Neural crest cell (in vitro differentiated cells): ENCODE data around the gene PCDHGA2. TPM values are rescaled to one million over a fixed set of nuclear protein-coding genes. Genes with fewer than 3 reads are reported as not detected.
"Not testable (repeated sequence)": the region's sequence is repeated elsewhere in the genome, so short reads cannot be mapped to it uniquely, and the experiment has no call there.

ENCODE experiments used
- DNase-seq: peaks from one replicate; pipeline ENCODE4 v3.0.0; 2021; ENCODE audit warnings: low read depth, mixed read lengths, low spot score
- H3K27ac Mint-ChIP-seq: one replicate; pipeline ENCODE4 v1.8.0; 2021; ENCODE audit warnings: mild to moderate bottlenecking, mixed read lengths; ENCODE audit not compliant: unreplicated experiment
- H3K27me3 Mint-ChIP-seq: 2 replicates; pipeline ENCODE4 v1.8.0; 2021; ENCODE audit warnings: low read depth, mild to moderate bottlenecking, mixed read lengths
- H3K36me3 Mint-ChIP-seq: 2 replicates; pipeline ENCODE4 v1.8.0; 2021; ENCODE audit warnings: low read depth, mild to moderate bottlenecking, mixed read lengths
- H3K4me1 Mint-ChIP-seq: 2 replicates; pipeline ENCODE4 v1.8.0; 2021; ENCODE audit warnings: mixed read lengths
- H3K4me3 Mint-ChIP-seq: one replicate; pipeline ENCODE4 v1.8.0; 2021; ENCODE audit warnings: mild to moderate bottlenecking, mixed read lengths
- H3K9me3 Mint-ChIP-seq: 2 replicates; pipeline ENCODE4 v1.8.0; 2021; ENCODE audit warnings: mixed read lengths
- CTCF ChIP-seq: fragments of 200-600 bp; sonication (generic); conservative IDR thresholded peaks from 2 replicates; pipeline ENCODE4 v1.5.0; 2021; ENCODE audit warnings: antibody characterized with exemption, mild to moderate bottlenecking
- total RNA-seq: library from RNA; stranded (reverse); gene quantifications from 2 replicates; pipeline ENCODE4 v1.2.1, GENCODE V29; 2021

PCDHGA2 gene
- total RNA-seq, 1 donor from 2014 or later, result 0.54 TPM

DNA sequence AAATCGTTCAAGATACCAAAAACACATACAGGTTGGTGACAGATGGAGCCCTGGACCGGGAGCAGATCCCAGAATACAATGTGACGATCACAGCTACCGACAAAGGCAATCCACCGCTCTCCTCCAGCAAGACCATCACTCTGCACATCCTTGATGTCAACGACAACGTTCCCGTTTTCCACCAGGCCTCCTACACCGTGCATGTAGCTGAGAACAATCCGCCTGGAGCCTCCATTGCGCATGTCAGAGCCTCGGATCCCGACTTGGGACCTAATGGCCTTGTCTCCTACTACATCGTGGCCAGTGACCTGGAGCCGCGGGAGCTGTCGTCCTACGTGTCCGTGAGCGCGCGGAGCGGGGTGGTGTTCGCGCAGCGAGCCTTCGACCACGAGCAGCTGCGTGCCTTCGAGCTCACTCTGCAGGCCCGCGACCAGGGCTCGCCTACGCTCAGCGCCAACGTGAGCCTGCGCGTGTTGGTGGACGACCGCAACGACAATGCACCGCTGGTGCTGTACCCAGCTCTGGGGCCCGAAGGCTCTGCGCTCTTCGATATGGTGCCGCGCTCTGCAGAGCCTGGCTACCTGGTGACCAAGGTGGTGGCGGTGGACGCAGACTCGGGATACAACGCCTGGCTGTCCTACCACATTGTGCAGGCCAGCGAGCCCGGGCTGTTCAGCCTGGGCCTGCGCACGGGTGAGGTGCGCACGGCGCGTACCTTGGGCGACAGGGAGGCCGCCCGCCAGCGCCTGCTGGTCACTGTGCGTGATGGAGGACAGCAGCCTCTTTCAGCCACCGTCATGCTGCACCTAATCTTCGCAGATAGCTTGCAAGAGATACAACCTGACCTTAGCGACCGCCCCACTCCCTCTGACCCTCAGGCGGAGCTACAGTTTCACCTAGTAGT, 33.3 kb downstream of the PCDHGA2 start:
- Mint-ChIP-seq H3K36me3 (peaks cover 22% of the 10 kb centered on the region), H3K27ac (no peak overlapping the region), H3K4me1 (no peaks in the 10 kb centered on the region), H3K27me3 (no peaks in the 10 kb centered on the region), H3K4me3 (no peak overlapping the region), H3K9me3 (peaks cover 14% of the 10 kb centered on the region)
- no peak for TF ChIP-seq CTCF
- DNase-seq, result no peak

DNA sequence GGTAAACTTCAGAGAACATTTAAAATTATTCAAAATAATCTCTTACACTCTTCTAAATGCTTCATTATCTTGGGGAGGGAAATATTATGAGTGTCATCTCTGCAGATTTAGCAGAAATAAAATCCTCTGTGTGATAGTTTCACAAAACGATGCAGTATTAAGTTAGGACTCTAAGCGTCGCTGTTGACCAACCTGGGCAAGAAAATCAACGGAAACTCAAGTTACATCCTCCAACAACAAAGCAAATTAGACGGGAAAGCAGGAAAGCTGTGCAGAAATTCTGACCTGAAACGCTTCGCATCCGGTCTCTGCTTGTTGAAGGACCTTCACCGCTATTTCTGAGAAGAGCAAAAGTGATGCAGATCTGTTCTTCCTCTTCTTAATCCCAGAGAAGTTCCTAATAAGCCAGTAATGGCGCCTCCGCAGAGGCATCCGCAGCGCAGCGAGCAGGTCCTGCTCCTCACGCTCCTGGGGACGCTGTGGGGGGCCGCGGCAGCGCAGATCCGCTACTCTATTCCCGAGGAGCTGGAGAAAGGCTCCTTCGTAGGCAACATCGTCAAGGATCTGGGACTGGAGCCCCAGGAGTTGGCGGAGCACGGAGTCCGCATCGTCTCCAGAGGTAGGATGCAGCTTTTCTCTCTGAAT, 35.2 kb downstream of the PCDHGA2 start, which contains the start of gene PCDHGA6:
Gene PCDHGA6 (plus strand): TSS at position 219 of the 645 bp plus-strand sequence. CDS start 193 bp downstream, at position 412.
- peaks cover 18% of the 10 kb centered on the region for H3K9me3 Mint-ChIP-seq

DNA sequence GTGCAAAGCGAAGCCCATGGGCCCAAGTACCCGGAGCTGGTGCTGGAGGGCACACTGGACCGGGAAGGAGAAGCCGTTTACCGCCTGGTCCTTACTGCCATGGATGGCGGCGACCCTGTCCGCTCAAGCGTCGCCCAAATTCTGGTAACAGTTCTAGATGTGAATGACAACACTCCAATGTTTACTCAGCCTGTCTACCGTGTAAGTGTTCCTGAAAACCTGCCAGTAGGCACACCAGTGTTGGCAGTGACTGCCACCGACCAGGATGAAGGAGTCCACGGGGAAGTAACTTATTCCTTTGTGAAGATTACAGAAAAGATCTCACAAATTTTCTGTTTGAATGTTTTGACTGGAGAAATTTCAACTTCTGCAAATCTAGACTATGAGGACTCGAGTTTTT, 36.1 kb downstream of the PCDHGA2 start:
- Mint-ChIP-seq H3K36me3 (peaks cover 22% of the 10 kb centered on the region), H3K9me3 (peaks cover 19% of the 10 kb centered on the region), H3K4me1 (no peaks in the 10 kb centered on the region), H3K27ac (no peak overlapping the region), H3K4me3 (no peak overlapping the region), H3K27me3 (no peaks in the 10 kb centered on the region)
- no peak for TF ChIP-seq CTCF
- DNase-seq, result no peak

More for the DNA sequence above, 35.2 kb downstream of the PCDHGA2 start, which contains the start of gene PCDHGA6:
- no peak for TF ChIP-seq CTCF
- no peaks in the 10 kb centered on the region for H3K4me1 Mint-ChIP-seq
- H3K27me3 Mint-ChIP-seq, result no peaks in the 10 kb centered on the region
- H3K4me3 Mint-ChIP-seq, result no peak within 1 kb of the TSS
- DNase-seq, result no peak
- peaks cover 22% of the 10 kb centered on the region for H3K36me3 Mint-ChIP-seq
- H3K27ac Mint-ChIP-seq, result no peak within 1 kb of the TSS

DNA sequence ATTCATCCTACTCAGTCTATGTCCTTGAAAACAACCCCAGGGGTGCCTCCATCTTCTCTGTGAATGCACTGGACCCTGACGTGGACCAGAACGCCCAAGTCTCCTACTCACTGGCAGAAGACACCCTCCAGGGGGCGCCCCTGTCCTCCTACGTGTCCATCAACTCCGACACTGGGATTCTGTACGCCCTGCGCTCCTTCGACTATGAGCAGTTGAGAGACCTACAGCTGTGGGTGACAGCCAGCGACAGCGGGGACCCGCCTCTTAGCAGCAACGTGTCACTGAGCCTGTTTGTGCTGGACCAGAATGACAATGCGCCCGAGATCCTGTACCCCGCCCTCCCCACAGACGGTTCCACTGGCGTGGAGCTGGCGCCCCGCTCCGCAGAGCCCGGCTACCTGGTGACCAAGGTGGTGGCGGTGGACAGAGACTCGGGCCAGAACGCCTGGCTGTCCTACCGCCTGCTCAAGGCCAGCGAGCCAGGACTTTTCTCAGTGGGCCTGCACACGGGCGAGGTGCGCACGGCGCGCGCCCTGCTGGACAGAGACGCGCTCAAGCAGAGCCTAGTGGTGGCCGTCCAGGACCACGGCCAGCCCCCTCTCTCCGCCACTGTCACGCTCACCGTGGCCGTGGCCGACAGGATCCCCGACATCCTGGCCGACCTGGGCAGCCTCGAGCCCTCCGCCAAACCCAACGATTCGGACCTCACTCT, 37.0 kb downstream of the PCDHGA2 start:
- H3K27ac Mint-ChIP-seq, DNase-seq, H3K4me3 Mint-ChIP-seq, H3K4me1 Mint-ChIP-seq, H3K27me3 Mint-ChIP-seq: not testable (repeated sequence)
- Mint-ChIP-seq H3K9me3 (peaks cover 17% of the 10 kb centered on the region), H3K36me3 (peaks cover 16% of the 10 kb centered on the region)

GRCh38 chr5:141382469-141383294, 44.1 kb downstream of the PCDHGA2 start, which contains the start of gene PCDHGA7:
TSS of gene PCDHGA7 (plus strand) at chr5:141382742. CDS start at chr5:141382900, 158 bp downstream.
- peaks cover 23% of the 10 kb centered on the region for H3K9me3 Mint-ChIP-seq
- no peaks in the 10 kb centered on the region for H3K27me3 Mint-ChIP-seq
- TF ChIP-seq CTCF, result no peak
- H3K36me3 Mint-ChIP-seq, result peaks cover 32% of the 10 kb centered on the region
- H3K27ac Mint-ChIP-seq, result no peak within 1 kb of the TSS
- no peak for DNase-seq
- no peak within 1 kb of the TSS for H3K4me3 Mint-ChIP-seq
- no peaks in the 10 kb centered on the region for H3K4me1 Mint-ChIP-seq
